H1 (cell line): ENCODE measurements around the gene PLA2G4E.

Experiments
- CHD1 ChIP-seq: IDR thresholded peaks from 2 replicates; pipeline ENCODE4 v1.6.1; 2012; ENCODE audit warnings: low read depth, low read length, improper control_type of control experiment
- CTCF ChIP-seq, 3 experiments: IDR thresholded peaks; 1 replicate in 2 of 3; 2 replicates in 1 of 3; pipeline versions ENCODE4 v1.5.1 to v1.6.1; 2011; ENCODE audit warnings: low read length in 3 of 3, mild to moderate bottlenecking in 3 of 3, inconsistent platforms in 2 of 3, low read depth in 1 of 3, moderate library complexity in 1 of 3; ENCODE audit not compliant: insufficient read depth in 1 of 3; ENCODE audit errors: control extremely low read depth in 1 of 3
- EZH2 ChIP-seq: fragments of 200-600 bp; sonication (generic); IDR thresholded peaks from 2 replicates; pipeline ENCODE4 v1.7.1; 2012; ENCODE audit warnings: low read depth, mild to moderate bottlenecking, moderate library complexity, low read length, inconsistent platforms; ENCODE audit not compliant: severe bottlenecking
- FOSL1 ChIP-seq: IDR thresholded peaks from 2 replicates; pipeline ENCODE4 v1.6.1; 2011; ENCODE audit warnings: mild to moderate bottlenecking, low read depth, low read length, moderate library complexity; ENCODE audit not compliant: insufficient read depth
- HDAC2 ChIP-seq, 2 experiments: fragments of 300-600 bp in 1 of 2; sonication (generic) in 1 of 2; IDR thresholded peaks; 2 replicates each; pipeline ENCODE4 v1.6.1; 2011 to 2012; ENCODE audit warnings: low read depth in 2 of 2, low read length in 2 of 2, mild to moderate bottlenecking in 2 of 2, moderate library complexity in 2 of 2, borderline replicate concordance in 1 of 2, inconsistent platforms in 1 of 2
- POLR2A ChIP-seq, 2 experiments: IDR thresholded peaks; 1 replicate in 1 of 2; 2 replicates in 1 of 2; pipeline ENCODE4 v1.6.1; 2011; ENCODE audit warnings: low read depth in 2 of 2, low read length in 2 of 2, mild to moderate bottlenecking in 2 of 2; ENCODE audit errors: control extremely low read depth in 1 of 2
- SP1 ChIP-seq: IDR thresholded peaks from 2 replicates; pipeline ENCODE4 v1.6.1; 2011; ENCODE audit warnings: low read depth, low read length
- SRF ChIP-seq: IDR thresholded peaks from 2 replicates; pipeline ENCODE4 v1.6.1; 2011; ENCODE audit warnings: mild to moderate bottlenecking, low read depth, low read length, moderate library complexity
- TAF1 ChIP-seq: IDR thresholded peaks from 2 replicates; pipeline ENCODE4 v1.6.1; 2011; ENCODE audit warnings: mild to moderate bottlenecking, low read depth, low read length

- TF ChIP-seq CTCF (IDR thresholded peaks at IDR 0.05; ENCODE audit: control extremely low read depth in 1 of 3, insufficient read depth in 1 of 3, low read depth in 1 of 3, low read length in 3 of 3) (no peak), TAF1 (no peak), SRF (no peak), HDAC2 (IDR thresholded peaks at IDR 0.05; ENCODE audit: borderline replicate concordance in 1 of 2, low read depth in 2 of 2, low read length in 2 of 2) (no peak), POLR2A (IDR thresholded peaks at IDR 0.05; ENCODE audit: control extremely low read depth in 1 of 2, low read depth in 2 of 2, low read length in 2 of 2) (no peak), SP1 (no peak), CHD1 (no peak), EZH2 (no peak), FOSL1 (no peak)
Measured at GRCh38 chr15:41946970-41947369, 73.9 kb downstream of the PLA2G4E start.
